Body of pancreas (tissue), 4 donors: ENCODE measurements around the gene SNRPB2.

Source experiments
- POLR2A ChIP-seq, 3 donors: fragments of 450-650 bp; IDR thresholded peaks; one replicate each; pipeline ENCODE4 v1.6.1; 2016; ENCODE audit warnings: antibody characterized with exemption in 3 of 3, mild to moderate bottlenecking in 2 of 3
- TF ChIP-seq, protein P1 (sequence below), 7 experiments: fragments of 450-650 bp in 4 of 7; fragments of 200-600 bp in 3 of 7; sonication (generic) in 3 of 7; IDR thresholded peaks; one replicate each; pipeline ENCODE4 v1.5.1; 2016 to 2019; ENCODE audit warnings: antibody characterized with exemption in 7 of 7

DNA sequence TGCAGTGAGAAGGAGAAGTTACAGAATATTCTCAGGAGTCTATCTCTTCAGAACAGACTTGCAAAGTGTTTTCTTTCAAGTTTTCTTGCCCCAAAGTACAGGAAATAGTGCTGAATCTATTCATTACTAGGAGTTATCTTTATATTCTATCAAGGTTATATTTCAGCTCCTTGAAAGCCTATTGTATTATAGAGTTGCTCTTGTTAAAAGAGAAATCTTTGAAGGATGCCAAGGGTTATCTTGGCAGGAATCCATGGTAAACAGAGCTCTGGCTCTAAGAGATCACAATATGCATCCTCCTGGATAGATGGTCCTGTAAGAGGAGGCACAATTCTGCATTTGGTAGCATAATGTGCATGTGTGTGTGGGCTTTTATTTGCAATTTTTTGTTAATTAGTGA, 21.2 kb upstream of the SNRPB2 start:
- TF ChIP-seq, protein P1, sequence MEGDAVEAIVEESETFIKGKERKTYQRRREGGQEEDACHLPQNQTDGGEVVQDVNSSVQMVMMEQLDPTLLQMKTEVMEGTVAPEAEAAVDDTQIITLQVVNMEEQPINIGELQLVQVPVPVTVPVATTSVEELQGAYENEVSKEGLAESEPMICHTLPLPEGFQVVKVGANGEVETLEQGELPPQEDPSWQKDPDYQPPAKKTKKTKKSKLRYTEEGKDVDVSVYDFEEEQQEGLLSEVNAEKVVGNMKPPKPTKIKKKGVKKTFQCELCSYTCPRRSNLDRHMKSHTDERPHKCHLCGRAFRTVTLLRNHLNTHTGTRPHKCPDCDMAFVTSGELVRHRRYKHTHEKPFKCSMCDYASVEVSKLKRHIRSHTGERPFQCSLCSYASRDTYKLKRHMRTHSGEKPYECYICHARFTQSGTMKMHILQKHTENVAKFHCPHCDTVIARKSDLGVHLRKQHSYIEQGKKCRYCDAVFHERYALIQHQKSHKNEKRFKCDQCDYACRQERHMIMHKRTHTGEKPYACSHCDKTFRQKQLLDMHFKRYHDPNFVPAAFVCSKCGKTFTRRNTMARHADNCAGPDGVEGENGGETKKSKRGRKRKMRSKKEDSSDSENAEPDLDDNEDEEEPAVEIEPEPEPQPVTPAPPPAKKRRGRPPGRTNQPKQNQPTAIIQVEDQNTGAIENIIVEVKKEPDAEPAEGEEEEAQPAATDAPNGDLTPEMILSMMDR (IDR thresholded peaks at IDR 0.05), result no peak
- no peak for TF ChIP-seq POLR2A (IDR thresholded peaks at IDR 0.05)
